Measurements from ENCODE around the gene WDR81. TPM values are rescaled to one million over a fixed set of nuclear protein-coding genes. Genes with fewer than 3 reads are reported as not detected.
A peak's percentile ranks its signal among the peaks of the same experiment; 100 is the strongest.
"Not testable (repeated sequence)": the region's sequence is repeated elsewhere in the genome, so short reads cannot be mapped to it uniquely, and the experiment has no call there.

WDR81 gene
- total RNA-seq, 1 donor from 2014 or later: 49.9 TPM

DNA sequence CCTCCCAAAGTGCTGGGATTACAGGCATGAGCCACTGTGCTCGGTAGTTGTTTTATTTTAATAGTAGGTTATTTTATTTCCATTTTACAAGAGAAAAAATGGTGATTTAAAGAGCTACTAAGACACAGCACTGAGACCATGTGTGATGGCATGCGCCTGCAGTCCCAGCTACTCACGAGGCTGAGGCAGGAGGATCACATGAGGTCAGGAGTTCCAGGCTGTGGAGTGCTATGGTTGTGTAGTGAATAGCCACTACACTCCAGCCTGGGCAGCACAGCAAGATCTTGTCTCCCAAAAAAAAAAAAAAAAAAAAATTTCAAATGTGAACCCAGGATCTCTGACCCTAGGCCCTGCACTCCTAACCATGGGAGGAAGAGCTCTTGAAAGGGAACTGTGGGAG lies 41.1 kb downstream of the WDR81 start:
- TF ChIP-seq CTCF (IDR thresholded peaks at IDR 0.05): no peak
- Histone ChIP-seq H3K4me1 (peaks cover 46% of the 10 kb centered on the region), H3K4me3 (no peak overlapping the region), H3K27ac (peak overlapping the region; percentile 75), H3K9me3 (no peaks in the 10 kb centered on the region), H3K27me3 (ENCODE audit: low read depth) (no peaks in the 10 kb centered on the region), H3K36me3 (no peaks in the 10 kb centered on the region)
- intact Hi-C loops (cut with DNase I): no loop called here
- ATAC-seq: no peak
- no peak for DNase-seq

DNA sequence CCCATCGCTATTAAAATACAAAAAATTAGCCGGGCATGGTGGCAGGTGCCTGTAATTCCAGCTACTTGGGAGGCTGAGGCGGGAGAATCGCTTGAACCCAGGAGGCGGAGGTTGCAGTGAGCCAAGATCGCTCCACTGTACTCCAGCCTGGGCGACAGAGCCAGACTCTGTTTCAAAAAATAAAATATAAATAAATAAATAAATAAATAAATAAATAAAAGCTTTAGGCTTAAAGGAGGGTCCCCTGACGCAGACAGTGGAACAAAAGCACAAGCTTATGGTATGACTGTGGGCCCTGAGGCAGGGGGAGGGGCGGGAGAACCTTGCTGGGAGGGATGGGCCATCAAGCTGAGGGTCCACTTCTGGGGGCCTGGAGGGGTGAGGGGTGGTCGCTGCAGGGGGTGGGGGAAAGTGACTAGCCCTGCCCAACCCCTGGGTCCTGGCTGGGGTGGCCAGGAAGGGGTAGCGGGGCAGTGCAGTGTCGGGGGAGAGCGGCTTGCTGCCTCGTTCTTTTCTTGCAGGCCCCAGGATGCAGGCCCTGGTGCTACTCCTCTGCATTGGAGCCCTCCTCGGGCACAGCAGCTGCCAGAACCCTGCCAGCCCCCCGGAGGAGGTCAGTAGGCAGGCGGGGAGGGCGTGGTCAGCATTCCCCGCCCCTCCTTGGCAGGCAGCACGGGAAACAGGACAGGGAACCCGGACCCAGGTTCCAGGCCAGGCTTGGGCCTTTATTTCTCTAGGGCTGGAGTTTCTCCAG lies 42.1 kb downstream of the WDR81 start:
- DNase-seq (no peak), ATAC-seq (no peak)
- Histone ChIP-seq H3K4me3 (no peak overlapping the region), H3K9me3 (no peaks in the 10 kb centered on the region), H3K36me3 (no peaks in the 10 kb centered on the region), H3K27ac (no peak overlapping the region), H3K27me3 (ENCODE audit: low read depth) (no peaks in the 10 kb centered on the region), H3K4me1 (peaks cover 49% of the 10 kb centered on the region)
- TF ChIP-seq CTCF (IDR thresholded peaks at IDR 0.05): no peak
- intact Hi-C loops (cut with DNase I): no loop called here

- Histone ChIP-seq H3K4me3 (no peak overlapping the region), H3K36me3 (peaks cover 7% of the 10 kb centered on the region), H3K9me3 (no peaks in the 10 kb centered on the region), H3K27me3 (ENCODE audit: low read depth) (no peaks in the 10 kb centered on the region), H3K27ac (no peak overlapping the region), H3K4me1 (peaks cover 51% of the 10 kb centered on the region)
- intact Hi-C loops (cut with DNase I): no loop called here
- no peak for DNase-seq
- ATAC-seq: no peak
- no peak for TF ChIP-seq CTCF (IDR thresholded peaks at IDR 0.05)
These were observed 42.9 kb downstream of the WDR81 start for GRCh38 chr17:1767358-1767757.

GRCh38 chr17:1769822-1770477 lies 45.4 kb downstream of the WDR81 start:
- ATAC-seq: peak; percentile 67 to 79
- peaks cover 12% of the 10 kb centered on the region for H3K36me3 ChIP-seq
- H3K4me3 ChIP-seq: no peak overlapping the region
- peaks cover 40% of the 10 kb centered on the region for H3K4me1 ChIP-seq
- peak overlapping the region; percentile 62 for H3K27ac ChIP-seq
- H3K27me3 ChIP-seq (ENCODE audit: low read depth): no peaks in the 10 kb centered on the region
- no peaks in the 10 kb centered on the region for H3K9me3 ChIP-seq
- DNase-seq: no peak
- no peak for TF ChIP-seq CTCF (IDR thresholded peaks at IDR 0.05)
- intact Hi-C loops (cut with DNase I): no loop called here

DNA sequence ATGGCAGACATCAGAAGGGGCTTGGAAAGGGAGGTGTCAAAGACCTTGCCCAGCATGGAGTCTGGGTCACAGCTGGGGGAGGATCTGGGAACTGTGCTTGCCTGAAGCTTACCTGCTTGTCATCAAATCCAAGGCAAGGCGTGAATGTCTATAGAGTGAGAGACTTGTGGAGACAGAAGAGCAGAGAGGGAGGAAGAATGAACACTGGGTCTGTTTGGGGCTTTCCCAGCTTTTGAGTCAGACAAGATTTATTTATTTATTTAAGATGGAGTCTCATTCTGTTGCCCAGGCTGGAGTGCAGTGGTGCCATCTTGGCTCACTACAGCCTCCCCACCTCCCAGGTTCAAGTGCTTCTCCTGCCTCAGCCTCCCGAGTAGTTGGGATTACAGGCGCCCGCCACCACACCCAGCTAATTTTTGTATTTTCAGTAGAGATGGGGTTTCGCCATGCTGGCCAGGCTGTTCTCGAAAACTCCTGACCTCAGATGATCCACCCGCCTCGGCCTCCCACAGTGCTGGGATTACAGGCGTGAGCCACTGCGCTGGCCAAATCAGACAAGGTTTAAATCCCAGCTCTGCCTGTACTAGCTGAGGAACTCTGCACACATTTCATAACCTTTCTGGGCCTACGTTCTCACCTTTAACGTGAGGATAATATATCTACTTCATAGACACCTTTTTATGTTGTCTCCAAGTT lies 48.6 kb downstream of the WDR81 start:
- ATAC-seq; H3K27me3 ChIP-seq (ENCODE audit: low read depth); H3K4me3 ChIP-seq; DNase-seq; intact Hi-C loops (cut with DNase I); H3K9me3 ChIP-seq: not testable (repeated sequence)
- peaks cover 31% of the 10 kb centered on the region for H3K4me1 ChIP-seq
- peaks cover 42% of the 10 kb centered on the region for H3K36me3 ChIP-seq
- peak overlapping the region; percentile 41 for H3K27ac ChIP-seq

Data from lower lobe of right lung (tissue), 2 donors.